HG02759 (cell line): ENCODE results near the gene LEMD1.

Experiments used
- ATAC-seq: cut with Tn5 transposase; IDR thresholded peaks from one replicate; pipeline ENCODE4 v1.9.1; 2021; ENCODE audit warnings: mild to moderate bottlenecking, moderate library complexity; ENCODE audit not compliant: unreplicated experiment

LEMD1 gene, protein sequence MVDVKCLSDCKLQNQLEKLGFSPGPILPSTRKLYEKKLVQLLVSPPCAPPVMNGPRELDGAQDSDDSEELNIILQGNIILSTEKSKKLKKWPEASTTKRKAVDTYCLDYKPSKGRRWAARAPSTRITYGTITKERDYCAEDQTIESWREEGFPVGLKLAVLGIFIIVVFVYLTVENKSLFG

GRCh38 chr1:205421798-205422197 lies at the start of gene LEMD1:
TSS of gene LEMD1 (minus strand) at chr1:205422056. CDS start at chr1:205420536, 1,520 bp downstream.
- ATAC-seq: no peak

GRCh38 chr1:205470131-205470530 lies 48.3 kb upstream of the LEMD1 start:
- ATAC-seq: no peak

DNA sequence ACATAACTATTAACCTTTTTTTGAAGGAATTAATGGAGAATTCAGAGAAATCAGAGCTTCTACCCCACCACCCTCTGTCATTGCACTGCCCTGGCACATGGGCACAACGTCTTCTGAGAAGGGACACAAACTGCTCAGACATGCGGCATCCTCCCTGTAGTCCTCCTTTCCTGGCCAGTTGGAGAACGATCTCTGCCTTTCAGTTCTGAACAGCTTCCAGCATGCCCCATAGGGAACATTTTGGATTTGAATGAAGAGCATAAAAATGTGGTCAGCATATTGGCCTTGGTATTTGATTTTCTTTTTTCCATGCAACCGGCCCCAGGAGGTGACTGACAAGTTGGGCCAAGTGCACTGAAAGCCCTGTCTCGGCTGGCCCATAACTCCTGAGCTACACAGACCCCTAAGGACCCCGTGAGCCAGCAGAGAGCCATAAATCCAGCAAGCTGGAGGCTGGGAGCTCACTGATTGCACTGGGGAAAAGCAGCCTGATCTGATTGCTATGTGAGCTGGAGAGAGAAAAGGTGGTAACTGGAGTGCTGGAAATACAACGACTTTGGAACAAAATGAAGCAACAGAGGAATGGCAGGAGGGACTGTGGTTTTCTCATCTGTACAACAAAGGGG lies 44.9 kb upstream of the LEMD1 start:
- ATAC-seq: no peak

GRCh38 chr1:205465392-205465791 lies 43.5 kb upstream of the LEMD1 start:
- no peak for ATAC-seq

DNA sequence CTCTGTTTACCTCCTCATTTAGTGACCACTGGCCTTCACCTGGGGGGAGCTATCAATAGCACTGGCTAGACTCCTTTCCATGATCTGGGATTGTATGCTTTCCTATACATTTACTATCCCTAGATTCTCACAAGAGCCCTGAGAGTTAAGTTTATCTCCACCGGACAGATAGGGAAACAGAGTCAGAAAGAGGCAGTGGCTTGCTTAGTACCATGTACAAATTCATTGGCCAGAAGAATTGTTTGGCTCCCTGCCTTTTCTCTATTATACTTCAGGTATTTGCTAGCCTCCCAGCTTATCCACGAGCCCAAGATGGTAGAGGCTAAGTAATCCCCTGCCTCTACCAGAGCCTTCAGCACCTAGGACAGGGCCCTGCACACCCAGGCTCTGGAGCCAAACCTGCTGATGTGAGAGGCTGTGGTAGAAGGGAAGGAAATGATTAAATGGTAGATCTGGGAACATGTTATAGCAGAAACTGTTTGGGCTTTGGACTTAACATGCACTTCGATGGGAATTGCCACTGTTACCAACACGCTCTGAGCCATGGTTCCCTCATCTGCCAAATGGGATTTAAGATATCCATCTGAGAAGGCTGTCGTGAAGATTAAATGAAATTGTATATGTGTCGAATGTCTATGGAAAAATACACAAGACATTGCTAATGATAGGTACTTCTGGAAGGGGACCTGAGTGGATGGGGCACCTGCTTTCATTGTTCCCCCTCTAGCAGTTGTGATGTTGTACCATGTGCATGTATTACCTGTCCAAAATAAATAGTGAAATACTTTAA lies 37.1 kb upstream of the LEMD1 start:
- ATAC-seq: no peak

DNA sequence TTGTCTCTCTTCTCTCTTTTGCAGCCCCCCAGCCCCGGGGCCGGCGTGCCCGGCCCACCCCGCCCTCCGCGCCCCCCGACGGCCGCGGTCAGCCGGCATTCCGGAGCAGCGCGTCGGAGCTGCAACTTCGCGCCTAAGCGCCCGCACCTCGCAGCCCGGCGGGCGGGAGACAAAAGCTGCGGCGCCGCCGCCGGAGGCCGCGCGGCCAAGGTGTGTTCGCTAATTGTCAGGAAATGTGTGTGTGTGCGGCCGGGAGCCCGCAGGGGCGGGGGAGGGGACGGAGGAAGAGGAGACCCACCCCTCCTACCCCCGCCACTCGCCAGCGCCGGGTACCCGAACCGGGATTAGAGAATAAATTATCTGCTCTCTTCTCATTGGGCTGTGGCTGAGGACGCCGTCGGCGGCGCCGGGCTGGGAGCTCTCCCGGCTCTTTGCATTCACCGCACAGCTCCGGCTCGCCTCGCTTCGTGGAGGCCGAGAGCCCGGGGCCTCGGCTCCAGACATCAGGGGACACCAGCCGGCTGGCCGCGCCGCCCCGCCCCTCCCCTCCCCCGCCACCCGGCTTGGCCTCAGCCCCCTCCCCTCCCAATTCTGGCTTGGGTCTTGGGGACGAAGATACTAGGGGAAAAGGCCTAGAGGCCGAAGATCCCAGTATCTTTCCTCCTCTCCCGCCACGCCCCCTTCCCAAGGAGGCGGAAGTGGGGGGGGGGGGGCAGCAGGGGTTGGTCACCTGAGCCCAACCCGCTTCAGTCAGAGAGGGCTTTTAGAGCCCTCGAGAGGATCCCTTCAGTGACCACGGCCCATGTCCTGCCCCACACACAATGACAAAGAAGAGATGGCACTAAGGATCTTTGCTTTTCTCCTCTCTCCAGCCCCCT lies 35.3 kb upstream of the LEMD1 start:
- ATAC-seq: no peak

DNA sequence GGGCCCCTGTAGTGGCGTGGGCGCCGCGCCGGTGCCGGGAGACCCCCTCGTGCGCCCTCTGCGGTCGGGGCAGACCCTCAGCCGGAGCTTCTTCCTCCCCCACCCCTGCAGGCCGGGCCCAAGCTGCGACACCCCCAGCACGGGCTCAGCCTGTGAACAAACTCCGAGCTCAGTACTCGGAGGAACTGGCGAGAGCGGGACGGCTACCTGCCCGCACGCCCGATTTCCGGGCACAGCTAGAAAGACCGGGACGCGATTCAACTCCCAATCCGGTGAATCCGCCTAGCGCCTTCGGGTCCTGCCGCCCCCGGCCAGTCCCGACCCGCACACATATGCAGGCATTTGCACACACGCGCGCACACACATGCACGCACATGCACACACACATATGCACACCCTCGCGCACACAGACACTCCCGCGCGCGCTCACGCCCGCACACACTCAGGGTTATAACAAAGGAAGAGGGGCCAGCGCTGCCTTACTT lies 34.6 kb upstream of the LEMD1 start:
- no peak for ATAC-seq

DNA sequence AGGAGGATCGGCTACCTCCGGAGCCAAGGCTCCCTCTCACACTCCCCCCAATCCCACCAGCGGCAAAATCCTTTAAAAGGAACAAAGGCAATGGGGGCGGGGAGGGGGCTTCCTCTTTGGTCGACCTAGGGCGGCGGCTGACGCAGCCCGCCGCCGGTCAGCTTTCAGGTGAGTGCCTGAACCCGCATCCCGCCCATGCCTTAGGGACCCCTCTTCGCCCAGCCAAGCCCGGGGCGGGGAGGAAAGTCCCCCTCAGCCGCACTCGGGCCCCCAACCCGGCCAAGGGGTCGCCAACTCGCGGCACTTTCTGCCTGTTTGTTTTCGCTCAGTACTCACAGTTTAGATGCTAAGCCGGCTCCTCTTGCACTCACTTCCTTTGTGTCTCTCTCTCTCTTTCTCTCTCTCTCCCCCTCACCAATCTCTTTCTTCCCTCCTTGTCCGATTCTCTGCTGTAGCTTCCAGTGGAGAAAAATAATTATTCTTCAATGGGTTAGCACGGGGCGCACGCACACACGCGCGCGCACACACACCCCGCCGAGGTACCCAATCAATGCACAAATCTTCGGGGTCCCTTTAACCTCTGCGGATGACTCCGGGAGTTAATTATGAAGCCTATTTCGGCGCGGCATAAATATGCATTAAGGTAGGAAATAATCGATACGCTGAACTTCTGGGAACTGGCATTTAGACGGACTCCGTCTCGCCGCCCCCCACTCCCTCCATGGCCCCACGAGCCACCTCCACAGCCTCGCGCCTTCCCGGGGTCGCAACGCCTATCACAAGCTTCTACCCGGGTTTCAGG lies 33.9 kb upstream of the LEMD1 start, which contains the start of gene BLACAT1:
TSS of gene BLACAT1 (minus strand) at position 465 of the 802 bp plus-strand sequence.
- no peak for ATAC-seq

- no peak for ATAC-seq
Measured at GRCh38 chr1:205454903-205455335, 33.1 kb upstream of the LEMD1 start.

GRCh38 chr1:205453466-205453865 lies 31.6 kb upstream of the LEMD1 start:
- no peak for ATAC-seq

DNA sequence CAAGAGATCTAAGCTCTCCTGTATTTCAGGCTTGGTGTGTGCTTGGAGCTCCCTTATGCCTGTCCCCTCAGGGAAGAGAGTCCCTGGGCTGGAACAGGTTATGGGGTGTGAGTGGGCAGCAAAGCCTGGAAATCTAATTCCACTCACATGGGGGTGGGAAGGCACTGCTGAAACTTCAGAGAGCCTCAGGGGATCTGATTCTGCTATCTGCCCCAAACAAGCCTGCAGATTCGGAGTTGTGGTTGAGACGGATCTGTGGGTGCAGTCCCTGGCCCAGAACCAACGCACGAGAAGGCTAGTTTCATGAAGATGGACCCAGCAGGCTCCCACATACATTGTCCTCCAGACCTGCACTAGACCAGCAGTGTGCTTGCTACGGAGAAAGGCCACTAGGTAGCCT lies 31.1 kb upstream of the LEMD1 start:
- ATAC-seq: no peak

DNA sequence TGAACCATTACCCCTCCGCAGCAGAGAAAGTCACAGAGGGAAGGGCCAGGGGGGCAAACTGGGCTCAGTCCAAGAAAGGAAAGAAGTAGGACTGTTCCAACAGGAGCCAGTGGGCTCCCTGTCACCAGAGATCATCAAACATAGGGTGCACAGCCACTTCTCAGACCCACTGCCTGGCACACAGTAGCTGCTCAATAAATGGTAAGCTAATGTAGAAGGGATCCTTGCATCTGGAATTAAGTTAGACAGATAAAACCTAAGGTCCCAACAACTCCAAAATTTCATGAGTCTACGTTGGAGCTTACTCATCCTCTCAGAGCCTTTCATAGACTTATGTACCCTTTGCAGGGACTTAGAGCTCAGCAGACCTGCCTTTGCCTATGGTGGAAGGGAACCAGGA lies 30.5 kb upstream of the LEMD1 start:
- ATAC-seq: no peak

DNA sequence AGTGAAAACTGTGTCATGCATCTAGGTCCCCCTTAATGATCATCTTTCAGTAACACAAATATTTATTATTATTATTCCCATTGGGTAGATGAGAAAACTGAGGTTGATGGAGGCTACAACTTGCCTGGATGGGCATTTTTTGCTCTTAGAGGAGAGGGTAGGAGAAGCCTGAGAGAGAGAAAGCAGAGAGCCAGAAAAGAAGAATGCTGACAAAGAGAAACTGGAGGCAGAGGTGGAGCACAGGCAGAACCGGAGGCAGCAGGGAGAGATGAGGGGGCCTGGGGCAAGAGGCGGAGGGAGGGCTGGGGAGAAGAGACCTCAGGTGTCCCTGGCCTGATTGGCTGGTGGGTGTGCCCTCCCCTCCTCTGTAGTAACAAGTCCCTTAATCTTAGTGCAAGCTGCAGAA lies 29.9 kb upstream of the LEMD1 start:
- ATAC-seq: no peak

- no peak for ATAC-seq
Measured at GRCh38 chr1:205451202-205451601, 29.3 kb upstream of the LEMD1 start.

DNA sequence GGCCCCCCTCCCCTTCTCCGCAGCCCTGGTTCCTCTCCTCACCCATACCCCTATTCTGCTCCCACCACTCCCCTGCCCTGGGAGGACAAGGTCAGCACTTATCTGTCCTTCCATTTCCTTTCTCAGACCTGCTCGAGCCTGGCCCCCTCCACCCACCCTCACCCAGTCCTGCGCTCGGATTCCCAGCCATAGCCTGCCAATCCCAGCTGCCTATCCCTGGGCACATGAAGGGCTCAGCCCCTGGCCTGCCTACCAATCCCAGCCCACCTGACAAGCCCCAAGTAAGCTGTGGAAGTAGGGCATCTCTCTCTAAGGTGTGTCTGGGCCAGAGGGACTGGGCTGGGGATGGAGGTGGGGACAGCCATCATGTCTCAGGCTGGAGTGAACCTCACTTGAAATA lies 28.6 kb upstream of the LEMD1 start:
- ATAC-seq: no peak

GRCh38 chr1:205449750-205450443 lies 28.0 kb upstream of the LEMD1 start:
- no peak for ATAC-seq

DNA sequence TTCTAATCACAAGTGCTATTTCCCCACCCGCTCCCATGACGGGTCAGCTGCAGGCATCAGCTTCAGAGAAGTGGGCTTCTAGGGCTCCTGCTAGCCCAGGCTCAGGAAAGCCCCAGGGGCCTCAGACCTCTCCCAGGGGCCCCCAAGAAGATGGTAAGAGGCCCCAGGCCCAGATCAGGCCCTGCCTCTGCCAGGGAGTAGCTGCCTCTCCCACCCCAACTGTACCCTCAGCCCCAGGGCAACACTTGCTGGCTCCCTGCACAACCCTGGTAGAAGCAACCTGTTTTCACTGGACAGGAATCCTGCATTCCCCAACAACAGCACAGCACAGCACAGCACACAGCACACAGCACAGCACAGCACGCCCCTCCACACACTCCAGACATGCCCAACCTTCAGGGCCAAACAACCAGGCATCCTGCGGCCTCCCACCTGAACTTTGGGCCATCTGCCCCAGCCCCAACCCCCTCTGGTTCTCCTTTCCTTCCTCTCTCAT lies 27.4 kb upstream of the LEMD1 start:
- no peak for ATAC-seq

DNA sequence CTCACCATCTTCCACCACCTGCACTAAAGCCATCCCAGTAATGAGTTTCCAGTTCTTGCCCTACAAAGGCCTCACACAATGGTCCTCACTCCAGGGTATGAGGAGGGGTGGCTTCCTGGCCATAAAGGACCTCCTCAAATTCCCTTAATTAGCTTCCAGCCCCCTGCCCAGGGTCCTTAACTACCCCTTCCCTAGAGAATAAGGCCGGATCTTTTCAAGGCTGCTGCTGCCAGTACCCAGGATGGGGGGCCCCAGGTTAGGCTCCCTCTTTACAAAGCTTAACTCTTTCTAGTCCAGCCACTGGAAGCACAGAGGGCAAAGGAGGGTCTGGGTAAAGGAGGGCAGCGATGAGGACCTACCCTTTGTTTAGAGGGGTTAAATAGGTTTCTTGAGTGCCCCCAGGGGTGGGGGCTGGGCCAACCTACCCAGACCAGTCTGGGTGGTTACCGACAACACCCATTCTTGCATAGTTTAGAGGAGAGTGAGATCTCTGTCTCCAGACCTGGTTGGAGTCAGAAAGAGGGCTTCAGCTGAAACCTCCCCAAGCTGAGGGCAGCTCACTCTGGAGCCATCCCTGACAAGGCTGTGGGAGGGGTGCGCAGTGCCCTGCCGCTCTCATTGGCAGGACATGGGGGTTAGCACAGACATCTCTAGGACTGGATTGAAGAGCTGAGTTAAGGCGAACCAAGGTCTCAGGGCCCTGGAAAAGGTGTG lies 26.8 kb upstream of the LEMD1 start:
- no peak for ATAC-seq
